Testis (tissue), 2 donors: ENCODE measurements around the gene CDH5.

ENCODE experiments used
- POLR2A ChIP-seq: fragments of 450-650 bp; IDR thresholded peaks from one replicate; pipeline ENCODE4 v1.6.1; 2017; ENCODE audit warnings: antibody characterized with exemption, mild to moderate bottlenecking, moderate library complexity
- TF ChIP-seq, protein P1 (sequence below), 3 experiments: fragments of 450-650 bp in 2 of 3; fragments of 200-600 bp in 1 of 3; sonication (generic) in 1 of 3; IDR thresholded peaks; one replicate each; pipeline ENCODE4 v1.5.1; 2016 to 2019; ENCODE audit warnings: antibody characterized with exemption in 3 of 3, mild to moderate bottlenecking in 2 of 3, moderate library complexity in 1 of 3

DNA sequence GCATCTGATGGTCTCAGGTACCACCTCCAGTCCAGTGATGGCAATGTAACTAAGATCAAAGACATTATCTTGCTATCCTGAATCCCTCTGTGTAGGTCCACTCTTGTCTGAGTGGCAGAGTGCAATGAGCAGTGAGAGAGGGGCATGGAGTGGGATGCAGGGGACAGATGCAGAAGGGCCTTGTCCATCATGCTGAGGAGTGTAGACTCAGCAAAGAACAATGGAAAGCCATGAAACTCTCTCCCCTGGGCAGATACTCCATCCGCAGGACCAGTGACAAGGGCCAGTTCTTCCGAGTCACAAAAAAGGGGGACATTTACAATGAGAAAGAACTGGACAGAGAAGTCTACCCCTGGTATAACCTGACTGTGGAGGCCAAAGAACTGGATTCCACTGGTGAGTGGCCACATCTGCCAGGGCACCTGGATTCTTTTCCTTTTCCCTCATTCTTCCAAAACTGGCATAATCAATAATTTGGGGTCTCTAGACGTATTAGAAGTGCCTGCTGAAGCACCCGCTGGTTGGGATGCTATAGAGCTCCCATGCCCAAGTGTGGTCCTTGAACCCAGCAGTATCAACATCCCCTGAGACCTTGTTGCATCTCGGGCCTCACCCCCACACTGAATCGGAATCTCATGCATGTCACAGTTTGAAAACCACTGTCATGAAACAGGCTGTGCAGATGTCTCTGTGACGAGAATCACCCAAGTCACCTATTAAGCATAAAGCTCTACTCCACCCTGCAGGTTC, 29.5 kb downstream of the CDH5 start:
- TF ChIP-seq, protein P1, sequence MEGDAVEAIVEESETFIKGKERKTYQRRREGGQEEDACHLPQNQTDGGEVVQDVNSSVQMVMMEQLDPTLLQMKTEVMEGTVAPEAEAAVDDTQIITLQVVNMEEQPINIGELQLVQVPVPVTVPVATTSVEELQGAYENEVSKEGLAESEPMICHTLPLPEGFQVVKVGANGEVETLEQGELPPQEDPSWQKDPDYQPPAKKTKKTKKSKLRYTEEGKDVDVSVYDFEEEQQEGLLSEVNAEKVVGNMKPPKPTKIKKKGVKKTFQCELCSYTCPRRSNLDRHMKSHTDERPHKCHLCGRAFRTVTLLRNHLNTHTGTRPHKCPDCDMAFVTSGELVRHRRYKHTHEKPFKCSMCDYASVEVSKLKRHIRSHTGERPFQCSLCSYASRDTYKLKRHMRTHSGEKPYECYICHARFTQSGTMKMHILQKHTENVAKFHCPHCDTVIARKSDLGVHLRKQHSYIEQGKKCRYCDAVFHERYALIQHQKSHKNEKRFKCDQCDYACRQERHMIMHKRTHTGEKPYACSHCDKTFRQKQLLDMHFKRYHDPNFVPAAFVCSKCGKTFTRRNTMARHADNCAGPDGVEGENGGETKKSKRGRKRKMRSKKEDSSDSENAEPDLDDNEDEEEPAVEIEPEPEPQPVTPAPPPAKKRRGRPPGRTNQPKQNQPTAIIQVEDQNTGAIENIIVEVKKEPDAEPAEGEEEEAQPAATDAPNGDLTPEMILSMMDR (IDR thresholded peaks at IDR 0.05) = no peak
- no peak for TF ChIP-seq POLR2A
